OCI-LY3 (cell line): Measurements from ENCODE around the gene HEPN1.

Source experiments
- H2AFZ ChIP-seq: fragments of 200-600, 300-600 bp; shearing (Covaris generic); 2 replicates; pipeline ENCODE4 v1.6.0; 2014; ENCODE audit warnings: antibody characterized with exemption, low read depth, low read length
- H3K27ac ChIP-seq: fragments of 200-600, 300-600 bp; sonication (generic); 2 replicates; pipeline ENCODE4 v1.5.1; 2014; ENCODE audit warnings: mild to moderate bottlenecking, low read length, moderate library complexity, mixed read lengths
- H3K27me3 ChIP-seq: fragments of 200-600, 300-600 bp; sonication (generic); 2 replicates; pipeline ENCODE4 v1.6.1; 2014; ENCODE audit warnings: low read depth, low read length, mixed read lengths
- H3K36me3 ChIP-seq: fragments of 200-600, 300-600 bp; sonication (generic); replicated peaks from 2 replicates; pipeline ENCODE3; 2014; ENCODE audit warnings: low read depth, low read length, mixed read lengths
- H3K4me1 ChIP-seq: fragments of 300-600, 200-600 bp; sonication (generic); 2 replicates; pipeline ENCODE4 v1.6.1; 2014; ENCODE audit warnings: low read length, mixed read lengths
- H3K4me2 ChIP-seq: fragments of 200-600, 300-600 bp; sonication (generic); 2 replicates; pipeline ENCODE4 v1.6.1; 2014; ENCODE audit warnings: low read length, mixed read lengths
- H3K4me3 ChIP-seq: fragments of 300-600, 200-600 bp; sonication (generic); 2 replicates; pipeline ENCODE4 v1.5.1; 2014; ENCODE audit warnings: antibody characterized with exemption, mild to moderate bottlenecking, low read length, moderate library complexity
- H3K79me2 ChIP-seq: fragments of 300-600, 200-600 bp; shearing (Covaris generic); 2 replicates; pipeline ENCODE4 v1.6.1; 2014; ENCODE audit warnings: mild to moderate bottlenecking, low read length, mixed read lengths
- H3K9ac ChIP-seq: fragments of 300-600, 200-600 bp; shearing (Covaris generic); 2 replicates; pipeline ENCODE4 v1.6.0; 2014; ENCODE audit warnings: mild to moderate bottlenecking, low read length, moderate library complexity
- H3K9me3 ChIP-seq: fragments of 200-600, 300-600 bp; shearing (Covaris generic); 2 replicates; pipeline ENCODE4 v1.6.1; 2014; ENCODE audit warnings: low read length, mixed read lengths; ENCODE audit not compliant: insufficient read depth
- H4K20me1 ChIP-seq: fragments of 200-600, 300-600 bp; sonication (generic); 2 replicates; pipeline ENCODE4 v1.6.1; 2016; ENCODE audit warnings: low read length, mixed read lengths; ENCODE audit not compliant: insufficient read depth
- EZH2phosphoT487 ChIP-seq: fragments of 200-600 bp; shearing (Covaris generic); IDR thresholded peaks from 2 replicates; pipeline ENCODE4 v1.6.1; 2018; ENCODE audit warnings: antibody characterized with exemption, mixed run types, low read depth
- TF ChIP-seq, protein P1 (sequence below): fragments of 200-600, 300-600 bp; sonication (generic); IDR thresholded peaks from 2 replicates; pipeline ENCODE4 v1.5.1; 2014; ENCODE audit warnings: antibody characterized with exemption, low read length, low read depth

Gene HEPN1

DNA sequence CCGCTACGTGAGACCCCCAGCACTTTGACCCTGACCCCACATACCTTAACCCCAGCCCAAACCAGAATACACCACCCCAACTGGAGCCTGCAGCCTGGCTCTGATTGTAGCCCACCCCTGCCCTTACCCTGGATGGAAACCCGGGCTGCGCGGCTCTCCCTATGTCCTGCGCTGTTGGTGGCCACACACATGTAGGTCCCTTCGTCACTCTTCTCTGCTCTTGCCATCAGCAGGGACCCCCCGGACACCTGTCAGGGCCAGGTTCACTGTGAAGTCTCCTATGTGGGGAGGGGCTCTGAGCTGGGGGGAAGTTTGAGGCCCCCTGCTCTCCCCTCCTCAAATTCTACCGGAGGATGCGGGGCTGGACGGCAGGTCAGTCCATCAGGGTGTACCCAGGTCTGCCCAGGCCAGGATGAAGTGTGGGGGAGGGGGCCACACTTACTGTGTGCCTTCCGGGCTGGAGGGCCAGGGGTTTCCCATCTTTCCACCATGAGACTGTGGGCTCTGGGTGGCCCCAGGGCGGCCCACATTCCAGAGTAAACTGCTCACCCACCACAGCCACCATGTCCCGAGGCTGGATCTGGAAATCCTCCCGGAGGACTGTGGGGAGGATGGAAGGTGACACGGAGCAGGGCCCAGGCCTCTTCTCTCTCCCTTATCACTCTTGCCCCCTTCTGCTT lies 22.8 kb upstream of the HEPN1 start:
- Histone ChIP-seq H3K79me2 (no peaks in the 10 kb centered on the region), H3K9ac (no peak overlapping the region), H3K4me3 (no peak overlapping the region), H3K4me2 (no peak overlapping the region), H4K20me1 (no peaks in the 10 kb centered on the region), H2AFZ (no peak overlapping the region), H3K36me3 (no peaks in the 10 kb centered on the region), H3K4me1 (0 out of 2 replicates have a peak, but pooled peaks cover 4% of the 10 kb centered on the region), H3K27me3 (peaks cover 29% of the 10 kb centered on the region), H3K9me3 (no peaks in the 10 kb centered on the region), H3K27ac (no peak overlapping the region)
- TF ChIP-seq, protein P1, sequence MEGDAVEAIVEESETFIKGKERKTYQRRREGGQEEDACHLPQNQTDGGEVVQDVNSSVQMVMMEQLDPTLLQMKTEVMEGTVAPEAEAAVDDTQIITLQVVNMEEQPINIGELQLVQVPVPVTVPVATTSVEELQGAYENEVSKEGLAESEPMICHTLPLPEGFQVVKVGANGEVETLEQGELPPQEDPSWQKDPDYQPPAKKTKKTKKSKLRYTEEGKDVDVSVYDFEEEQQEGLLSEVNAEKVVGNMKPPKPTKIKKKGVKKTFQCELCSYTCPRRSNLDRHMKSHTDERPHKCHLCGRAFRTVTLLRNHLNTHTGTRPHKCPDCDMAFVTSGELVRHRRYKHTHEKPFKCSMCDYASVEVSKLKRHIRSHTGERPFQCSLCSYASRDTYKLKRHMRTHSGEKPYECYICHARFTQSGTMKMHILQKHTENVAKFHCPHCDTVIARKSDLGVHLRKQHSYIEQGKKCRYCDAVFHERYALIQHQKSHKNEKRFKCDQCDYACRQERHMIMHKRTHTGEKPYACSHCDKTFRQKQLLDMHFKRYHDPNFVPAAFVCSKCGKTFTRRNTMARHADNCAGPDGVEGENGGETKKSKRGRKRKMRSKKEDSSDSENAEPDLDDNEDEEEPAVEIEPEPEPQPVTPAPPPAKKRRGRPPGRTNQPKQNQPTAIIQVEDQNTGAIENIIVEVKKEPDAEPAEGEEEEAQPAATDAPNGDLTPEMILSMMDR, result no peak
- TF ChIP-seq EZH2phosphoT487, result no peak

DNA sequence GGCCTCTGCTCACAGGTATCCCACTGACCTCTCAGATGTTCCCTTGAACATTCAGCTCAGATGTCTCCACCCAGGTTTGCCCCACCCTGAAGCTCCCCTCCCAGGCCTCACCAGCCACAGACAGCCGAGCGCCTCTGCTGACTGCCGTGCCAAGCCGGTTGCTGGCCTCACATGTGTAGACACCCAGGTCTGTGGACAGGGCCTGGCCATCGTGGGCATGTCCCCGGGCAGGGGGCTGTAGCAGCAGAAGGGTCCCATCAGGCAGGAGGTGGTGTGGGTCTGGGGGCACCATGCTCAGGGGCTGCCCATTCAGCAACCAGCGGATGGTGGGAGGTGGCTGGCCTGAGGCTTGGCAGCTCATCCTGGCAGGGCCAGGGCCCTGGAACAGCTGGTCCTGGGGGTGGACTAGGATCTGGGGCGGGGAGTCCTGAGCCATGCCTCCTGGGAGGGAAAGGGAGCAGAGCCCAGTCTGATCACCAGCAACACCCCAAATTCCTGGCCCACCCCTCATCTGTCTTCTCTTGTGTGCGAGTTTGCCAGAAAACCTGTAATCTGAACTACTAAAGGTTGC lies 22.1 kb upstream of the HEPN1 start:
- no peaks in the 10 kb centered on the region for H3K79me2 ChIP-seq
- H3K27me3 ChIP-seq, result peaks cover 36% of the 10 kb centered on the region
- 0 out of 2 replicates have a peak, but pooled peaks cover 4% of the 10 kb centered on the region for H3K4me1 ChIP-seq
- no peaks in the 10 kb centered on the region for H3K9me3 ChIP-seq
- TF ChIP-seq, protein P1, result no peak
- TF ChIP-seq EZH2phosphoT487, result no peak
- H3K4me3 ChIP-seq, result no peak overlapping the region
- no peak overlapping the region for H3K9ac ChIP-seq
- H3K27ac ChIP-seq, result no peak overlapping the region
- H2AFZ ChIP-seq, result no peak overlapping the region
- no peak overlapping the region for H3K4me2 ChIP-seq
- no peaks in the 10 kb centered on the region for H4K20me1 ChIP-seq
- no peaks in the 10 kb centered on the region for H3K36me3 ChIP-seq

DNA sequence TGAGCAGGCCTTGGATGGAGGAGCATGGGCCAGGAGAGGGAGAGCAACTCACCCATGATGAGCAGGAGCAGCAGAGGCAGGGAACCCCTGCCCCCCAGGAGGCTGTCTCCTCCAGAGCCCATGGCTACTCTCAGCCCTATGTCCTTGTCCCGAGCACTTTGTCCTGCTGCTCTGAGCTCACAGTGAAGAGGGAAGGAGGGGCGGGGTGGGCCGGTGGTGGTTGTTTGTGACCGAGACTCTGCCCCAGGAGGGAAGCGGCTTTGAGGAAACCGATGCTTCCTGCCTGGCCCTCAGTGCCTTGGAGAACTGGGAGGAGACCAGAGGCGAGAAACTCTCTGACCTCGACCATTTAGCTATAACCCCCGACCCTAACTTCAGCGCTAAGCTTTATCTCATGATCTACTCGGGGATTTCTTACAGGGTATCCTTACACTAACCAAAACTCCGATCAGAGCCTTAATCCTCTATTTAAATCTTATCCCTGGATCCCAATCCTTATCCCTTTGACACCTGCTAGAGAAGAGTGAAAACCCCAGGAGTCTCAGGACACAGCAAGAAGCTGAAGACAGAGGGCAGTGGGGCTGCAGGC lies 21.3 kb upstream of the HEPN1 start, which contains the start of gene ROBO4:
Gene ROBO4 (minus strand): TSS at position 192 of the 589 bp plus-strand sequence. CDS start 70 bp downstream, at position 122.
- TF ChIP-seq, protein P1, result no peak
- no peak for TF ChIP-seq EZH2phosphoT487
- H3K9me3 ChIP-seq, result no peaks in the 10 kb centered on the region
- no peaks in the 10 kb centered on the region for H3K79me2 ChIP-seq
- no peak within 1 kb of the TSS for H3K4me3 ChIP-seq
- H3K4me1 ChIP-seq, result 0 out of 2 replicates have a peak, but pooled peaks cover 4% of the 10 kb centered on the region
- H3K36me3 ChIP-seq, result no peaks in the 10 kb centered on the region
- no peaks in the 10 kb centered on the region for H4K20me1 ChIP-seq
- H3K4me2 ChIP-seq, result no peak within 1 kb of the TSS
- H3K27ac ChIP-seq, result no peak within 1 kb of the TSS
- H2AFZ ChIP-seq, result no peak within 1 kb of the TSS
- peaks cover 37% of the 10 kb centered on the region for H3K27me3 ChIP-seq
- H3K9ac ChIP-seq, result no peak within 1 kb of the TSS

GRCh38 chr11:124898263-124898680 lies 20.8 kb upstream of the HEPN1 start:
- H3K4me1 ChIP-seq, result 0 out of 2 replicates have a peak, but pooled peaks cover 4% of the 10 kb centered on the region
- TF ChIP-seq, protein P1, result no peak
- TF ChIP-seq EZH2phosphoT487, result no peak
- no peaks in the 10 kb centered on the region for H3K79me2 ChIP-seq
- H3K27me3 ChIP-seq, result peaks cover 40% of the 10 kb centered on the region
- H3K9me3 ChIP-seq, result no peaks in the 10 kb centered on the region
- no peak overlapping the region for H3K27ac ChIP-seq
- H2AFZ ChIP-seq, result no peak overlapping the region
- H3K36me3 ChIP-seq, result no peaks in the 10 kb centered on the region
- H4K20me1 ChIP-seq, result no peaks in the 10 kb centered on the region
- H3K4me3 ChIP-seq, result no peak overlapping the region
- H3K4me2 ChIP-seq, result no peak overlapping the region
- no peak overlapping the region for H3K9ac ChIP-seq
